Karpas-422 (cell line): ENCODE measurements around the gene GPR55. TPM values are rescaled to one million over a fixed set of nuclear protein-coding genes. Genes with fewer than 3 reads are reported as not detected.
"Not testable (repeated sequence)": the region's sequence is repeated elsewhere in the genome, so short reads cannot be mapped to it uniquely, and the experiment has no call there.

Experiments used
- DNase-seq: peaks from one replicate; pipeline ENCODE4 v3.0.0-alpha.2; 2015
- H2AFZ ChIP-seq: fragments of 200-600 bp; sonication (generic); 2 replicates; pipeline ENCODE4 v1.6.1; 2014; ENCODE audit warnings: antibody characterized with exemption, low read length, mixed read lengths
- H3K27ac ChIP-seq: fragments of 200-600 bp; sonication (generic); 2 replicates; pipeline ENCODE4 v1.5.1; 2014; ENCODE audit warnings: mild to moderate bottlenecking, low read length, moderate library complexity
- H3K27me3 ChIP-seq: fragments of 200-600 bp; sonication (generic); 2 replicates; pipeline ENCODE4 v1.6.1; 2014; ENCODE audit warnings: low read length, mixed read lengths
- H3K36me3 ChIP-seq: fragments of 200-600 bp; sonication (generic); 2 replicates; pipeline ENCODE4 v1.6.1; 2014; ENCODE audit warnings: low read length, mixed read lengths; ENCODE audit not compliant: insufficient read depth
- H3K4me1 ChIP-seq: fragments of 200-600 bp; sonication (generic); 2 replicates; pipeline ENCODE4 v1.6.1; 2014; ENCODE audit warnings: mild to moderate bottlenecking, low read length, mixed read lengths
- H3K4me2 ChIP-seq: fragments of 200-600 bp; sonication (generic); 2 replicates; pipeline ENCODE4 v1.6.1; 2014; ENCODE audit warnings: low read length, low read depth, mild to moderate bottlenecking; ENCODE audit not compliant: poor library complexity, severe bottlenecking
- H3K4me3 ChIP-seq: fragments of 200-600 bp; sonication (generic); 2 replicates; pipeline ENCODE4 v1.5.1; 2014; ENCODE audit warnings: mild to moderate bottlenecking, antibody characterized with exemption, low read length, mixed read lengths
- H3K79me2 ChIP-seq: fragments of 200-600 bp; sonication (generic); 2 replicates; pipeline ENCODE4 v1.6.1; 2014; ENCODE audit warnings: mild to moderate bottlenecking, low read length, mixed read lengths
- H3K9ac ChIP-seq: fragments of 200-600 bp; sonication (generic); 2 replicates; pipeline ENCODE4 v1.6.0; 2014; ENCODE audit warnings: low read length
- H3K9me2 ChIP-seq: fragments of 200-600 bp; sonication (generic), shearing (Covaris generic); replicated peaks from 2 replicates; pipeline ENCODE4 v1.6.0; 2014; ENCODE audit warnings: mild to moderate bottlenecking, low read length, moderate library complexity; ENCODE audit not compliant: insufficient read depth
- H3K9me3 ChIP-seq: fragments of 300-700, 200-600 bp; sonication (generic); 2 replicates; pipeline ENCODE4 v1.6.1; 2014; ENCODE audit warnings: low read length, mixed read lengths
- H4K20me1 ChIP-seq: fragments of 200-600 bp; sonication (generic); 2 replicates; pipeline ENCODE4 v1.6.1; 2014; ENCODE audit warnings: mild to moderate bottlenecking, antibody characterized with exemption, low read length, low read depth; ENCODE audit not compliant: insufficient read depth
- total RNA-seq: library from RNA; depleted of rRNA; stranded (reverse); fragments of >200 nt; shearing (Covaris generic); gene quantifications from 2 replicates; pipeline ENCODE4 v1.2.3, GENCODE V29; 2014; ENCODE audit warnings: low replicate concordance; rRNA removed

The GPR55 gene, protein sequence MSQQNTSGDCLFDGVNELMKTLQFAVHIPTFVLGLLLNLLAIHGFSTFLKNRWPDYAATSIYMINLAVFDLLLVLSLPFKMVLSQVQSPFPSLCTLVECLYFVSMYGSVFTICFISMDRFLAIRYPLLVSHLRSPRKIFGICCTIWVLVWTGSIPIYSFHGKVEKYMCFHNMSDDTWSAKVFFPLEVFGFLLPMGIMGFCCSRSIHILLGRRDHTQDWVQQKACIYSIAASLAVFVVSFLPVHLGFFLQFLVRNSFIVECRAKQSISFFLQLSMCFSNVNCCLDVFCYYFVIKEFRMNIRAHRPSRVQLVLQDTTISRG
- total RNA-seq = 2.9 and 9.5 TPM in 2 replicates

- H3K9me2 ChIP-seq = no peaks in the 10 kb centered on the region
- H3K4me1 ChIP-seq = peaks cover 36% of the 10 kb centered on the region
- peak within 1 kb of the TSS; percentile 55; the same call in 1 of the 2 replicates for H2AFZ ChIP-seq
- peak; percentile 76 for DNase-seq
- H3K79me2 ChIP-seq = no peaks in the 10 kb centered on the region
- peak within 1 kb of the TSS; percentile 67 for H3K4me2 ChIP-seq
- H3K27ac ChIP-seq = peak within 1 kb of the TSS; percentile 36
- no peaks in the 10 kb centered on the region for H3K9me3 ChIP-seq
- peak within 1 kb of the TSS; percentile 63 for H3K4me3 ChIP-seq
- no peaks in the 10 kb centered on the region for H4K20me1 ChIP-seq
- peak within 1 kb of the TSS; percentile 54 for H3K9ac ChIP-seq
- H3K27me3 ChIP-seq = no peaks in the 10 kb centered on the region
- H3K36me3 ChIP-seq = no peaks in the 10 kb centered on the region
Observed at GRCh38 chr2:230924470-230925341, at the start of gene GPR55. GPR55 (minus strand) TSS chr2:230925242; CDS start chr2:230910962, 14,280 bp downstream.

- Histone ChIP-seq H4K20me1 (no peaks in the 10 kb centered on the region), H3K9me2 (no peaks in the 10 kb centered on the region), H3K4me1 (peaks cover 28% of the 10 kb centered on the region), H3K27ac (no peak overlapping the region), H3K9me3 (no peaks in the 10 kb centered on the region), H3K36me3 (no peaks in the 10 kb centered on the region), H2AFZ (peak overlapping the region; percentile 94), H3K4me2 (peak overlapping the region; percentile 48), H3K9ac (0 out of 2 replicates have a peak overlapping the region, but pooled peaks have one; percentile 38), H3K79me2 (no peaks in the 10 kb centered on the region), H3K27me3 (no peaks in the 10 kb centered on the region), H3K4me3 (0 out of 2 replicates have a peak overlapping the region, but pooled peaks have one; percentile 33)
- peak; percentile 58 for DNase-seq
Observed at GRCh38 chr2:230974096-230974913, 49.3 kb upstream of the GPR55 start.

DNA sequence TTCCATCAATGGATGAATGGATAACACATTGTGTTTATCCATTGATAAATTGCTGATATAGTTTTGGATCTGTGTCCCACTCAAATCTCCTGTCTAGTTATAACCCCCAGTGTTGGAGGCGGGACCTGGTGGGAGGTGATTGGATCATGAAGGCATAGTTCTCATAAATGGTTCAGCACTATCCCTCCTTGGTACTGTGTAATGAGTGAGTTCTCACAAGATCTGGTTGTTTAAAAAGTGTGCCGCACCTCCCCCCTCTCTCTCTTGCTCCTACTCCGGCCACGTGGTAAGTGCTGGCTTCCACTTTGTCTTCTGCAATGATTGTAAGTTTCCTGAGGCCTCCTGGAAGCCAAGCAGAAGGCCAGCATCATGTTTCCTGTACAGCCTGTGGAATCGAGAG lies 47.0 kb upstream of the GPR55 start:
- H3K4me2 ChIP-seq = no peak overlapping the region
- H3K79me2 ChIP-seq = no peaks in the 10 kb centered on the region
- no peak overlapping the region for H3K4me3 ChIP-seq
- H3K4me1 ChIP-seq = peaks cover 25% of the 10 kb centered on the region
- H3K9ac ChIP-seq = no peak overlapping the region
- no peaks in the 10 kb centered on the region for H3K9me2 ChIP-seq
- no peaks in the 10 kb centered on the region for H3K27me3 ChIP-seq
- H3K9me3 ChIP-seq = no peaks in the 10 kb centered on the region
- H2AFZ ChIP-seq = no peak overlapping the region
- H3K27ac ChIP-seq = no peak overlapping the region
- H3K36me3 ChIP-seq = no peaks in the 10 kb centered on the region
- no peak for DNase-seq
- H4K20me1 ChIP-seq = no peaks in the 10 kb centered on the region

GRCh38 chr2:230969659-230970015 lies 44.6 kb upstream of the GPR55 start:
- Histone ChIP-seq H2AFZ (peak overlapping the region; percentile 96; the same call in 1 of the 2 replicates), H3K36me3 (no peaks in the 10 kb centered on the region), H3K27ac (peak overlapping the region; percentile 28; the same call in 1 of the 2 replicates), H4K20me1 (no peaks in the 10 kb centered on the region), H3K9me3 (no peaks in the 10 kb centered on the region), H3K9ac (no peak overlapping the region), H3K4me1 (peaks cover 24% of the 10 kb centered on the region), H3K4me3 (peak overlapping the region; percentile 64), H3K27me3 (no peaks in the 10 kb centered on the region), H3K9me2 (no peaks in the 10 kb centered on the region), H3K79me2 (no peaks in the 10 kb centered on the region), H3K4me2 (peak overlapping the region; percentile 80)
- DNase-seq = no peak

GRCh38 chr2:230968921-230969658 lies 44.0 kb upstream of the GPR55 start:
- H2AFZ ChIP-seq = peak overlapping the region; percentile 96
- H3K9ac ChIP-seq = peak overlapping the region; percentile 72
- H3K27me3 ChIP-seq = no peaks in the 10 kb centered on the region
- peak overlapping the region; percentile 80 for H3K4me2 ChIP-seq
- H3K4me3 ChIP-seq = peak overlapping the region; percentile 64
- peak; percentile 68 for DNase-seq
- no peaks in the 10 kb centered on the region for H3K36me3 ChIP-seq
- H3K9me2 ChIP-seq = no peaks in the 10 kb centered on the region
- H3K79me2 ChIP-seq = no peaks in the 10 kb centered on the region
- H3K27ac ChIP-seq = peak overlapping the region; percentile 48; the same call in 1 of the 2 replicates
- peaks cover 18% of the 10 kb centered on the region for H3K4me1 ChIP-seq
- no peaks in the 10 kb centered on the region for H4K20me1 ChIP-seq
- no peaks in the 10 kb centered on the region for H3K9me3 ChIP-seq

GRCh38 chr2:230968314-230968713 lies 43.3 kb upstream of the GPR55 start:
- H3K9ac ChIP-seq = peak overlapping the region; percentile 72; the same call in 1 of the 2 replicates

GRCh38 chr2:230967113-230967512 lies 42.1 kb upstream of the GPR55 start:
- H3K4me3 ChIP-seq = no peak overlapping the region
- H2AFZ ChIP-seq = no peak overlapping the region
- no peaks in the 10 kb centered on the region for H3K36me3 ChIP-seq
- H3K79me2 ChIP-seq = no peaks in the 10 kb centered on the region
- H3K27ac ChIP-seq = no peak overlapping the region
- no peak overlapping the region for H3K4me2 ChIP-seq
- no peaks in the 10 kb centered on the region for H3K9me2 ChIP-seq
- no peaks in the 10 kb centered on the region for H3K27me3 ChIP-seq
- peaks cover 14% of the 10 kb centered on the region for H3K4me1 ChIP-seq
- H4K20me1 ChIP-seq = no peaks in the 10 kb centered on the region
- H3K9me3 ChIP-seq = no peaks in the 10 kb centered on the region
- no peak overlapping the region for H3K9ac ChIP-seq
- DNase-seq = no peak

More at GRCh38 chr2:230968314-230968713, 43.3 kb upstream of the GPR55 start:
- H3K4me1 ChIP-seq = peaks cover 14% of the 10 kb centered on the region
- H3K79me2 ChIP-seq, H3K9me3 ChIP-seq, H3K4me3 ChIP-seq, H4K20me1 ChIP-seq, H3K9me2 ChIP-seq, H2AFZ ChIP-seq, DNase-seq, H3K27ac ChIP-seq, H3K36me3 ChIP-seq, H3K27me3 ChIP-seq: not testable (repeated sequence)
- H3K4me2 ChIP-seq = peak overlapping the region; percentile 80
